ENCODE results near the gene ZNHIT1.

ZNHIT1 gene

GRCh38 chr7:101180130-101180755 lies 37.7 kb upstream of the ZNHIT1 start, which contains the start of gene NAT16:
NAT16 (minus strand) TSS chr7:101180293; CDS start chr7:101174807, 5,486 bp downstream.
- H3K36me3 ChIP-seq (replicated peaks; ENCODE audit: low read depth, low read length), result no peaks in the 10 kb centered on the region
- TF ChIP-seq EZH2phosphoT487 (IDR thresholded peaks at IDR 0.05; ENCODE audit: low read depth), result no peak
- TF ChIP-seq, protein P1, sequence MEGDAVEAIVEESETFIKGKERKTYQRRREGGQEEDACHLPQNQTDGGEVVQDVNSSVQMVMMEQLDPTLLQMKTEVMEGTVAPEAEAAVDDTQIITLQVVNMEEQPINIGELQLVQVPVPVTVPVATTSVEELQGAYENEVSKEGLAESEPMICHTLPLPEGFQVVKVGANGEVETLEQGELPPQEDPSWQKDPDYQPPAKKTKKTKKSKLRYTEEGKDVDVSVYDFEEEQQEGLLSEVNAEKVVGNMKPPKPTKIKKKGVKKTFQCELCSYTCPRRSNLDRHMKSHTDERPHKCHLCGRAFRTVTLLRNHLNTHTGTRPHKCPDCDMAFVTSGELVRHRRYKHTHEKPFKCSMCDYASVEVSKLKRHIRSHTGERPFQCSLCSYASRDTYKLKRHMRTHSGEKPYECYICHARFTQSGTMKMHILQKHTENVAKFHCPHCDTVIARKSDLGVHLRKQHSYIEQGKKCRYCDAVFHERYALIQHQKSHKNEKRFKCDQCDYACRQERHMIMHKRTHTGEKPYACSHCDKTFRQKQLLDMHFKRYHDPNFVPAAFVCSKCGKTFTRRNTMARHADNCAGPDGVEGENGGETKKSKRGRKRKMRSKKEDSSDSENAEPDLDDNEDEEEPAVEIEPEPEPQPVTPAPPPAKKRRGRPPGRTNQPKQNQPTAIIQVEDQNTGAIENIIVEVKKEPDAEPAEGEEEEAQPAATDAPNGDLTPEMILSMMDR (IDR thresholded peaks at IDR 0.05; ENCODE audit: low read depth, low read length), result no peak
- peaks cover 7% of the 10 kb centered on the region for H3K4me1 ChIP-seq (ENCODE audit: low read length)
- no peak within 1 kb of the TSS for H2AFZ ChIP-seq (ENCODE audit: low read depth, low read length)
- H3K9me3 ChIP-seq (ENCODE audit: insufficient read depth, low read length), result no peaks in the 10 kb centered on the region
- H4K20me1 ChIP-seq (ENCODE audit: insufficient read depth, low read length), result no peaks in the 10 kb centered on the region
- peaks cover 3% of the 10 kb centered on the region; the same call in 1 of the 2 replicates for H3K27me3 ChIP-seq (ENCODE audit: low read depth, low read length)
- no peak within 1 kb of the TSS for H3K4me2 ChIP-seq (ENCODE audit: low read length)
- no peak within 1 kb of the TSS for H3K9ac ChIP-seq (ENCODE audit: low read length)
- no peak within 1 kb of the TSS for H3K27ac ChIP-seq (ENCODE audit: low read length)
- no peaks in the 10 kb centered on the region for H3K79me2 ChIP-seq (ENCODE audit: low read length)
- no peak within 1 kb of the TSS for H3K4me3 ChIP-seq (ENCODE audit: low read length)

DNA sequence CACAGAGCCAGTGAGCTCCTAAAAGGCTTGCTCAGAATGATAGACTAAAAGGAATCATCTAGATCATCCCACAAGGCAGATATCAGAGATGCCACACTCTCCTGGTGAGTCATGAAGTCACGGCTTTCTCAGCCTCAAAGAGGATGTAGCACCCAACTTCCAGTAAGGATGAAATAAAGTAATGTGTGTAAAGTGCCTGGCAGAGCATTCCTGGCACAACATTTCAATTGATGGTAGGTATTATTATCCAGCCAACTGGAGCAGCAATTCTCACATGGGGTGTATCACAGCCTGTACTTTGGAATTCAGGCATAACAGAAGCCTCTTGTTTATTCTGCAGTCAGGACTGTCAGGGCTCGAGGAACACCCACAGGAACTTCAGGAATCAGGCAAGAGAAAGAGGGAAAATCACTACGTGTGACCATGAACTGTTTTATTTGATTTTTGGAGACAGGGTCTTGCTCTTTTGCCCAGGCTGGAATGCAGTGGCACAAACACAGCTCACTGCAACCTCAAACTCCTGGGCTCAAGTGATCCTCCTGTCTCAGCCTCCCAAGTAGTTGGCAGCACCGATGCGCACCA lies 32.6 kb upstream of the ZNHIT1 start:
- TF ChIP-seq, protein P1 (IDR thresholded peaks at IDR 0.05; ENCODE audit: low read depth, low read length), result no peak
- TF ChIP-seq EZH2phosphoT487 (IDR thresholded peaks at IDR 0.05; ENCODE audit: low read depth), result no peak
- H3K27ac ChIP-seq (ENCODE audit: low read length), result no peak overlapping the region
- no peaks in the 10 kb centered on the region for H3K79me2 ChIP-seq (ENCODE audit: low read length)
- H3K4me3 ChIP-seq (ENCODE audit: low read length), result no peak overlapping the region
- H3K36me3 ChIP-seq (replicated peaks; ENCODE audit: low read depth, low read length), result no peaks in the 10 kb centered on the region
- H3K4me1 ChIP-seq (ENCODE audit: low read length), result peaks cover 12% of the 10 kb centered on the region
- no peak overlapping the region for H3K9ac ChIP-seq (ENCODE audit: low read length)
- no peaks in the 10 kb centered on the region for H4K20me1 ChIP-seq (ENCODE audit: insufficient read depth, low read length)
- no peak overlapping the region for H2AFZ ChIP-seq (ENCODE audit: low read depth, low read length)
- no peaks in the 10 kb centered on the region for H3K9me3 ChIP-seq (ENCODE audit: insufficient read depth, low read length)
- H3K27me3 ChIP-seq (ENCODE audit: low read depth, low read length), result no peaks in the 10 kb centered on the region
- H3K4me2 ChIP-seq (ENCODE audit: low read length), result no peak overlapping the region

- no peaks in the 10 kb centered on the region for H3K79me2 ChIP-seq (ENCODE audit: low read length)
- H3K4me3 ChIP-seq (ENCODE audit: low read length), result no peak overlapping the region
- no peak overlapping the region for H3K9ac ChIP-seq (ENCODE audit: low read length)
- H4K20me1 ChIP-seq (ENCODE audit: insufficient read depth, low read length), result no peaks in the 10 kb centered on the region
- no peaks in the 10 kb centered on the region for H3K9me3 ChIP-seq (ENCODE audit: insufficient read depth, low read length)
- H3K27me3 ChIP-seq (ENCODE audit: low read depth, low read length), result no peaks in the 10 kb centered on the region
- no peaks in the 10 kb centered on the region for H3K36me3 ChIP-seq (replicated peaks; ENCODE audit: low read depth, low read length)
- no peak for TF ChIP-seq EZH2phosphoT487 (IDR thresholded peaks at IDR 0.05; ENCODE audit: low read depth)
- TF ChIP-seq, protein P1 (IDR thresholded peaks at IDR 0.05; ENCODE audit: low read depth, low read length), result no peak
- H3K27ac ChIP-seq (ENCODE audit: low read length), result no peak overlapping the region
- H2AFZ ChIP-seq (ENCODE audit: low read depth, low read length), result no peak overlapping the region
- no peak overlapping the region for H3K4me2 ChIP-seq (ENCODE audit: low read length)
- peaks cover 12% of the 10 kb centered on the region for H3K4me1 ChIP-seq (ENCODE audit: low read length)
Observed at GRCh38 chr7:101186194-101186593, 31.8 kb upstream of the ZNHIT1 start.

DNA sequence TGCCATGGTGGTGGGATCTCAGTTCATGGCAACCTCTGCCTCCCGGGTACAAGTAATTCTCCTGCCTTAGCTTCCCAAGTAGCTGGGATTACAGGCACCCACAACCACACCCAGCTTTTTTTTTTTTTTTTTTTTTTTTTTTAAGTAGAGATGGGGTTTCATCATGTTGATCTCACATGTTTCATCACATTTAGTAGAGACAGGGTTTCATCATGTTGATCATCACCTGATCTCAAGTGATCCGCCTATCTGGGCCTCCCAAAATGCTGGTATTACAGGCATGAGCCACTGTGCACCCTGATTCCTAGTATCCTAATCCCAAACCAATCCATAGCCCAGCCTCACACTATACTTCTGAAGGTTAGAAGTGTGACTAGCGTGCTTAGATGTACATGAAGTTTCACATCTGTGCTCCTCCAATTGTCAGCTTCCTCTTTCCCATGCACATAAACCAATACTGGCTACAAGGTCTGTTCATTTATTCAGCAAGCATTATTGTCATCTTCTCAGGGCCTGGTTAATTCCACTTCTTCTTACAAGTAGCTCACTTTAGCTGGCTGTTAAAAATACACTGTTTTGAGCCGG lies 31.0 kb upstream of the ZNHIT1 start:
- Histone ChIP-seq H3K27ac (ENCODE audit: low read length) (no peak overlapping the region), H3K36me3 (replicated peaks; ENCODE audit: low read depth, low read length) (no peaks in the 10 kb centered on the region), H3K9ac (ENCODE audit: low read length) (no peak overlapping the region), H3K4me2 (ENCODE audit: low read length) (peak overlapping the region; percentile 44), H4K20me1 (ENCODE audit: insufficient read depth, low read length) (no peaks in the 10 kb centered on the region), H3K4me3 (ENCODE audit: low read length) (no peak overlapping the region), H2AFZ (ENCODE audit: low read depth, low read length) (peak overlapping the region; percentile 74; the same call in 1 of the 2 replicates), H3K4me1 (ENCODE audit: low read length) (peaks cover 12% of the 10 kb centered on the region), H3K27me3 (ENCODE audit: low read depth, low read length) (no peaks in the 10 kb centered on the region), H3K79me2 (ENCODE audit: low read length) (no peaks in the 10 kb centered on the region), H3K9me3 (ENCODE audit: insufficient read depth, low read length) (no peaks in the 10 kb centered on the region)
- TF ChIP-seq EZH2phosphoT487 (IDR thresholded peaks at IDR 0.05; ENCODE audit: low read depth), result no peak
- TF ChIP-seq, protein P1 (IDR thresholded peaks at IDR 0.05; ENCODE audit: low read depth, low read length), result no peak

All from OCI-LY3 (cell line).